Ovary (tissue), 9 donors: ENCODE data around the gene C1S. TPM values are rescaled to one million over a fixed set of nuclear protein-coding genes. Genes with fewer than 3 reads are reported as not detected.

Experiments
- DNase-seq, 5 donors: peaks; one replicate each; pipeline ENCODE4 v3.0.0-alpha.2; 2019 to 2020
- H3K27ac ChIP-seq, 2 donors: fragments of 200-600 bp; one replicate each; pipeline versions ENCODE4 v1.5.1 to v1.8.0; 2019 to 2022
- H3K27me3 ChIP-seq: fragments of 200-600 bp; one replicate; pipeline ENCODE4 v1.8.0; 2022
- H3K36me3 ChIP-seq: fragments of 200-600 bp; sonication (generic); one replicate; pipeline ENCODE4 v1.5.1; 2019
- H3K4me1 ChIP-seq: one replicate; pipeline ENCODE4 v1.8.1; 2013; ENCODE audit warnings: mild to moderate bottlenecking, moderate library complexity; ENCODE audit not compliant: insufficient read depth
- H3K4me3 ChIP-seq: fragments of 200-600 bp; sonication (generic); one replicate; pipeline ENCODE4 v1.5.1; 2017
- H3K9me3 ChIP-seq, 2 donors: fragments of 200-600 bp in 1 of 2; sonication (generic) in 1 of 2; one replicate each; pipeline versions ENCODE4 v1.5.1 to v1.8.1; 2013 to 2019; ENCODE audit warnings: mild to moderate bottlenecking in 1 of 2, moderate library complexity in 1 of 2
- EP300 ChIP-seq: sonication (generic); formaldehyde crosslinking; IDR thresholded peaks from one replicate; pipeline ENCODE4 v1.6.1; 2017; ENCODE audit warnings: antibody characterized with exemption
- POLR2A ChIP-seq: fragments of 450-650 bp; IDR thresholded peaks from one replicate; pipeline ENCODE4 v1.6.1; 2017; ENCODE audit warnings: antibody characterized with exemption, mild to moderate bottlenecking, moderate library complexity
- WGBS, 3 donors: extraction: QIAGEN DNeasy Blood & Tissue Kit in 1 of 3; methylation state at CpG; one replicate each; pipeline versions ENCODE4 v1.1.5 to v1.1.7; 2013 to 2017; 5-methylcytosine and 5-hydroxymethylcytosine counted together
- intact Hi-C, 4 donors: fragments of 100-400 bp; cut with DNase I; formaldehyde crosslinking; loops; one replicate each; pipeline versions ENCODE4 v1.11.0 to v1.15.1; 2022 to 2023
- polyA plus RNA-seq, 2 donors: library from polyadenylated mRNA; stranded (reverse); fragments of 200-250 nt in 1 of 2; fragments of 350-450 nt in 1 of 2; fragmentation: Illumina TruSeq in 1 of 2; extraction: RNeasy Lipid Tissue Mini Kit (QIAGEN cat#74804) in 1 of 2; gene quantifications; one replicate each; pipeline ENCODE4 v1.2.3, GENCODE V29; 2013 to 2014
- total RNA-seq, 7 donors: library from RNA; depleted of rRNA in 2 of 7; stranded (reverse); fragments of >200 nt in 2 of 7; fragmentation: NEBNext Ultra II Directional in 3 of 7; extraction: Animal tissue kit (Norgen Biotek cat#: 25700) in 3 of 7; gene quantifications; one replicate each; pipeline versions ENCODE4 v1.1.0 to v1.2.4, GENCODE V29; 2016 to 2023
- TF ChIP-seq, protein P1 (sequence below), 3 donors: fragments of 450-650 bp in 2 of 3; fragments of 200-600 bp in 1 of 3; IDR thresholded peaks; one replicate each; pipeline versions ENCODE4 v1.5.1 to v1.8.0; 2016 to 2022; ENCODE audit warnings: antibody characterized with exemption in 3 of 3, mild to moderate bottlenecking in 1 of 3
- donor health status: DM: no; HTN: no; CAD: no; lungs with moderate emphysema.
- donor health status: DM: no; HTN: no; CAD: no.
- donor health status: Bipolar disorder and iron deficiency.
- donor health status: DM: yes; HTN: yes; CAD: no.
- donor health status: DM: no; HTN: no; CAD: no.
- donor health status: DM: yes; HTN: yes; CAD: no.

The C1S gene
- total and polyA plus RNA-seq, 9 donors, result 499 to 1,495 (median 952) TPM

GRCh38 chr12:7114851-7115250 is 54.3 kb downstream of the C1S start:
- Histone ChIP-seq H3K27me3 (no peaks in the 10 kb centered on the region), H3K36me3 (no peaks in the 10 kb centered on the region), H3K27ac (no peak overlapping the region), H3K4me1 (no peaks in the 10 kb centered on the region), H3K9me3 (no peaks in the 10 kb centered on the region), H3K4me3 (no peak overlapping the region)
- TF ChIP-seq EP300 (no peak), POLR2A (no peak)
- TF ChIP-seq, protein P1, sequence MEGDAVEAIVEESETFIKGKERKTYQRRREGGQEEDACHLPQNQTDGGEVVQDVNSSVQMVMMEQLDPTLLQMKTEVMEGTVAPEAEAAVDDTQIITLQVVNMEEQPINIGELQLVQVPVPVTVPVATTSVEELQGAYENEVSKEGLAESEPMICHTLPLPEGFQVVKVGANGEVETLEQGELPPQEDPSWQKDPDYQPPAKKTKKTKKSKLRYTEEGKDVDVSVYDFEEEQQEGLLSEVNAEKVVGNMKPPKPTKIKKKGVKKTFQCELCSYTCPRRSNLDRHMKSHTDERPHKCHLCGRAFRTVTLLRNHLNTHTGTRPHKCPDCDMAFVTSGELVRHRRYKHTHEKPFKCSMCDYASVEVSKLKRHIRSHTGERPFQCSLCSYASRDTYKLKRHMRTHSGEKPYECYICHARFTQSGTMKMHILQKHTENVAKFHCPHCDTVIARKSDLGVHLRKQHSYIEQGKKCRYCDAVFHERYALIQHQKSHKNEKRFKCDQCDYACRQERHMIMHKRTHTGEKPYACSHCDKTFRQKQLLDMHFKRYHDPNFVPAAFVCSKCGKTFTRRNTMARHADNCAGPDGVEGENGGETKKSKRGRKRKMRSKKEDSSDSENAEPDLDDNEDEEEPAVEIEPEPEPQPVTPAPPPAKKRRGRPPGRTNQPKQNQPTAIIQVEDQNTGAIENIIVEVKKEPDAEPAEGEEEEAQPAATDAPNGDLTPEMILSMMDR (IDR thresholded peaks at IDR 0.05), result no peak
- WGBS, 3 donors, result 84 to 87% (median 86%) methylated on average over 6 of the region's 6 CpGs
- intact Hi-C loops, result loop anchor here (5.0 kb wide), 3 partner anchors 98 to 193 kb away; partner anchors contain the start of gene LPCAT3 (in 1 of the 4)
- peak in 1 of 5 donors; percentile 8 for DNase-seq

DNA sequence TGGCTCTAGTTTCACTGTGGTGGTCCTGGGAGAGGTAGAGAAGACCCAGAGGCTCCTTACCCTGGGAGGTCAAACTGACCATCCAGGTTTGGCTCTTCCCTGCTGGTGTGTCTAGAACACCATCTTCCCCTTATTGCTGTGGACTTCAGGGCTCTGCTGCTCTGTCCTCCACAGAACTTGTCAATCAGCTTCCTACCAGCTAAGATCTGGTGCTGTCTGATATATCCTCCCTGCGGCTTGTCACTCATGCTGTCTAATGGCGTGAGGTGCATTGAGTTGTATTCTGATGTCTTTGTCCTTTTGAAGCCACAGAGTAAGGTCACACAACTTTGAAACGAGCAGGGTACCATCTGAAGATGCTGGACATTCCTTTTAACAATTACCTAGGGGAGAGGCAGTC is 55.7 kb downstream of the C1S start:
- Histone ChIP-seq H3K27ac (no peak overlapping the region), H3K4me3 (no peak overlapping the region), H3K9me3 (no peaks in the 10 kb centered on the region), H3K4me1 (no peaks in the 10 kb centered on the region), H3K27me3 (no peaks in the 10 kb centered on the region), H3K36me3 (no peaks in the 10 kb centered on the region)
- 89 to 94% (median 91%) methylated on average over 3 of the region's 3 CpGs for WGBS, 3 donors
- peak in 2 of 5 donors; percentile 1 to 5 for DNase-seq
- TF ChIP-seq, protein P1 (IDR thresholded peaks at IDR 0.05), result no peak
- TF ChIP-seq POLR2A, result no peak
- no peak for TF ChIP-seq EP300
- intact Hi-C loops, result no loop called here

- intact Hi-C loops, result no loop called here
- H3K36me3 ChIP-seq, result no peaks in the 10 kb centered on the region
- no peak overlapping the region for H3K27ac ChIP-seq
- peaks cover 2% of the 10 kb centered on the region for H3K4me1 ChIP-seq
- peak in 1 of 5 donors; percentile 30 for DNase-seq
- H3K9me3 ChIP-seq, result no peaks in the 10 kb centered on the region
- H3K27me3 ChIP-seq, result no peaks in the 10 kb centered on the region
- TF ChIP-seq EP300, result no peak
- TF ChIP-seq, protein P1 (IDR thresholded peaks at IDR 0.05), result no peak
- no peak for TF ChIP-seq POLR2A
- WGBS, 3 donors, result 85 to 94% (median 88%) methylated on average over 9 of the region's 9 CpGs
- no peak overlapping the region for H3K4me3 ChIP-seq
These were observed 56.4 kb downstream of the C1S start for GRCh38 chr12:7116916-7117315.

- DNase-seq, result peak in 1 of 5 donors; percentile 2
- Histone ChIP-seq H3K4me1 (peaks cover 8% of the 10 kb centered on the region), H3K4me3 (no peak overlapping the region), H3K36me3 (no peaks in the 10 kb centered on the region), H3K9me3 (no peaks in the 10 kb centered on the region), H3K27me3 (no peaks in the 10 kb centered on the region), H3K27ac (no peak overlapping the region)
- intact Hi-C loops, result no loop called here
- no peak for TF ChIP-seq POLR2A
- TF ChIP-seq EP300, result no peak
- TF ChIP-seq, protein P1 (IDR thresholded peaks at IDR 0.05), result no peak
- 86 to 95% (median 92%) methylated on average over 3 of the region's 3 CpGs for WGBS, 3 donors
These were observed 57.2 kb downstream of the C1S start for GRCh38 chr12:7117670-7118069.
